Measurements from ENCODE around the gene SHCBP1L.

GRCh38 chr1:182968151-182968741 lies 15.3 kb upstream of the SHCBP1L start:
- TF ChIP-seq CTCF (IDR thresholded peaks at IDR 0.05) (no peak), POLR2A (IDR thresholded peaks at IDR 0.05) (no peak)

Data from uterus (tissue), 2 donors.